22Rv1 (cell line): ENCODE data around the gene MRS2.

ENCODE experiments used
- H3K27ac ChIP-seq: fragments of 450-650 bp; 2 replicates; pipeline ENCODE4 v1.5.1; 2017
- ZFX ChIP-seq: fragments of 450-650 bp; IDR thresholded peaks from 2 replicates; pipeline ENCODE4 v1.6.1; 2017; ENCODE audit warnings: antibody characterized with exemption, borderline replicate concordance
- TF ChIP-seq, protein P1 (sequence below): fragments of 450-650 bp; IDR thresholded peaks from 2 replicates; pipeline ENCODE4 v1.5.1; 2017; ENCODE audit warnings: mild to moderate bottlenecking

Gene MRS2, protein sequence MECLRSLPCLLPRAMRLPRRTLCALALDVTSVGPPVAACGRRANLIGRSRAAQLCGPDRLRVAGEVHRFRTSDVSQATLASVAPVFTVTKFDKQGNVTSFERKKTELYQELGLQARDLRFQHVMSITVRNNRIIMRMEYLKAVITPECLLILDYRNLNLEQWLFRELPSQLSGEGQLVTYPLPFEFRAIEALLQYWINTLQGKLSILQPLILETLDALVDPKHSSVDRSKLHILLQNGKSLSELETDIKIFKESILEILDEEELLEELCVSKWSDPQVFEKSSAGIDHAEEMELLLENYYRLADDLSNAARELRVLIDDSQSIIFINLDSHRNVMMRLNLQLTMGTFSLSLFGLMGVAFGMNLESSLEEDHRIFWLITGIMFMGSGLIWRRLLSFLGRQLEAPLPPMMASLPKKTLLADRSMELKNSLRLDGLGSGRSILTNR

DNA sequence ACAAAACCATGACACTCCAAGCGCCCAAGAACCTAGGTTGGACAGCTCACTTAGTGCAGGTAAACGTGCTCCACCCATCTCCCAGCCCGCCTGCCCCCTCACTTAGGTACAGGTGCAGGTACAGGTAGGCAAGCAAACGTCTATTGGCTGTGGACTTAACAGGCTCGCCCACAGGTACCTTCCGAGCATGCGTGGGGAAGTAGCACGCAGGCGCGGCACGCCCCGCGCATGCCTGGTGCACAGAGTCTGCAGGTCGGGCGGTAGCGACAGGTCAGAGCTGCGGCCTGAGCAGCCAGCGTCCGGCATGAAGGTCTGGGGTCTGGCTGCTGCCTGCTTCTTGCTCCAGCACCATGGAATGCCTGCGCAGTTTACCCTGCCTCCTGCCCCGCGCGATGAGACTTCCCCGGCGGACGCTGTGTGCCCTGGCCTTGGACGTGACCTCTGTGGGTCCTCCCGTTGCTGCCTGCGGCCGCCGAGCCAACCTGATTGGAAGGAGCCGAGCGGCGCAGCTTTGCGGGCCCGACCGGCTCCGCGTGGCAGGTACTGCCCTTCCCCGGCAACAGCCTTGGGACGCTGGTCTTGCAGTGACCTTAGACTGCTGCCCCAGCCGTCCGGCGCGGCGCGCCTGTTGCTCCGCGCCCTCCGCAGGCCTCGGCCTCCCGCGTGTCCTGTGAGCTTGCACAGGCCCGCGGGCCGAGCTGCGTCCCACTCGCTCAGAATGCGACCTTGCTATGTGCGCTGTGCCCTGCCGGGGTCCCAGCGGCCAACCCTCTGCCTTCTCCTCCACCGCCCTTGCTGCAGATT, at the start of gene MRS2:
Gene MRS2, plus strand, starts transcription at position 240 of the 804 bp plus-strand sequence. Its CDS starts 111 bp downstream, at position 351.
- H3K27ac ChIP-seq: peak within 1 kb of the TSS; percentile 68
- TF ChIP-seq ZFX: no peak
- TF ChIP-seq, protein P1, sequence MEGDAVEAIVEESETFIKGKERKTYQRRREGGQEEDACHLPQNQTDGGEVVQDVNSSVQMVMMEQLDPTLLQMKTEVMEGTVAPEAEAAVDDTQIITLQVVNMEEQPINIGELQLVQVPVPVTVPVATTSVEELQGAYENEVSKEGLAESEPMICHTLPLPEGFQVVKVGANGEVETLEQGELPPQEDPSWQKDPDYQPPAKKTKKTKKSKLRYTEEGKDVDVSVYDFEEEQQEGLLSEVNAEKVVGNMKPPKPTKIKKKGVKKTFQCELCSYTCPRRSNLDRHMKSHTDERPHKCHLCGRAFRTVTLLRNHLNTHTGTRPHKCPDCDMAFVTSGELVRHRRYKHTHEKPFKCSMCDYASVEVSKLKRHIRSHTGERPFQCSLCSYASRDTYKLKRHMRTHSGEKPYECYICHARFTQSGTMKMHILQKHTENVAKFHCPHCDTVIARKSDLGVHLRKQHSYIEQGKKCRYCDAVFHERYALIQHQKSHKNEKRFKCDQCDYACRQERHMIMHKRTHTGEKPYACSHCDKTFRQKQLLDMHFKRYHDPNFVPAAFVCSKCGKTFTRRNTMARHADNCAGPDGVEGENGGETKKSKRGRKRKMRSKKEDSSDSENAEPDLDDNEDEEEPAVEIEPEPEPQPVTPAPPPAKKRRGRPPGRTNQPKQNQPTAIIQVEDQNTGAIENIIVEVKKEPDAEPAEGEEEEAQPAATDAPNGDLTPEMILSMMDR: no peak

DNA sequence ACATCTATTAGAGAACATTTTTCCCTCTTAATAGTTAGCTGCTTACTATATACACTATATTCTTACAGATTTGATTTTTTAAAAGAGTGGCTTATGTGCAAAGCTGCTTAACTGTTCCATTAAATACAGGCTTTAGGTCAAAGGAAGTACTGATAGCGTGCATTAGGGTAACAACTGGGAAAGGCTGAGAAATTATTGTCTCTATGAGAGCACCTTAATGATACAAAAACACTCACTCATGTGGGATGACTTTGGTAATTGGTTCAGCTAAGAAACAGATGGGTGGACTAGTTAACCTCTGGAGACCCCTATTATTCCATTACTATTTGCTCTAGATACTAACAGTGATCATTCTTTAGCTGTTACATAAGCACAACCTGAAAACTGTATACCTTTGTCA, 48.9 kb upstream of the MRS2 start:
- no peak for TF ChIP-seq ZFX
- TF ChIP-seq, protein P1: no peak
- H3K27ac ChIP-seq: no peak overlapping the region

DNA sequence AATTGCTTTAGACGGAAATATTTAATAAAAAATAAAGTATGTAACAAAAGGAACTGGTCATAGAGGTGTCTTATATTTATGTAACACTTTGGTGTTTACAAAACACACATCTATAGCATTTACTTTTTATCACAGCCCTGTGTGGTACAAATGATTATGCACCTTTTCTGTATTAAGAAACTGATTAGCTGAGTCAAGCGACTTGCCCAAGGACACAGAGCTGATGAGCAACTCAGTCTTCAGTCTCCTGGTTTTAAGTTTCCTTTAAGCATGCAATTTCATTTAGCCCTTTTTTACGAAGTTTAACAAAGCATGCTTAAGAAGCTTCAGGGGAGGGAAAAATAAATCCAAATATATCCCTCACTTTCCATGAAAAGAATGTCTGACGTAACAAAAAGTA, 47.3 kb upstream of the MRS2 start:
- TF ChIP-seq, protein P1: no peak
- TF ChIP-seq ZFX: no peak
- no peak overlapping the region for H3K27ac ChIP-seq

DNA sequence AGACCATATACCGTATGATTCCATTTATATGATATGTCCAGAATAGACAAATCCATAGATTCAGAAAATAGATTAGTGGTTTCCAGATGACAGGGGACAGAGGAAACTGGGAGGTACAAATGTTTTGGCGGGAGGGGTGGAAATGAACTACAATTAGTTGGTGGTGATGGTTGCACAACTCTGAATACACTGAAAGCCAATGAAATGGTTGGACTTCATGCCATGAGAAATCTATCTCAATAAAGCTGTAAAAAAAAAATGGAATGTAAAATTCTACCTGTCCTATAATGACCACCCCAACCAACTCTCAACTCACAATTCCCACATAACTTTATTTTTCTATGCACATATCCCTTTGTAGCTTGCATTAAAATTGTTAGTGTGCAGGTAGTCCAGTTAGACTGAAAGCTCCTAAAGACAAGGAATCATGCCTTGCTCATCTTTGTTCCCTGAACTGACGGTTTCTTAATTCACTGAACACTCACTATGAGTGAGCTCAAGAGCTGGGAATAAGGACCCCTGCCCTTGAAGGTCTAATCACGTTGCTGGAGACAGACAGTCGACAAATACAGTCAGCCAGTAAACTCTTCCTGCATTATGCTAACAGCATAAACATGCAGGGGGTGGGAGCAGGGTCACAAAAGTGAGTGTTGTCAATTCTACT, 46.3 kb upstream of the MRS2 start:
- no peak overlapping the region for H3K27ac ChIP-seq
- TF ChIP-seq, protein P1: no peak
- TF ChIP-seq ZFX: no peak

DNA sequence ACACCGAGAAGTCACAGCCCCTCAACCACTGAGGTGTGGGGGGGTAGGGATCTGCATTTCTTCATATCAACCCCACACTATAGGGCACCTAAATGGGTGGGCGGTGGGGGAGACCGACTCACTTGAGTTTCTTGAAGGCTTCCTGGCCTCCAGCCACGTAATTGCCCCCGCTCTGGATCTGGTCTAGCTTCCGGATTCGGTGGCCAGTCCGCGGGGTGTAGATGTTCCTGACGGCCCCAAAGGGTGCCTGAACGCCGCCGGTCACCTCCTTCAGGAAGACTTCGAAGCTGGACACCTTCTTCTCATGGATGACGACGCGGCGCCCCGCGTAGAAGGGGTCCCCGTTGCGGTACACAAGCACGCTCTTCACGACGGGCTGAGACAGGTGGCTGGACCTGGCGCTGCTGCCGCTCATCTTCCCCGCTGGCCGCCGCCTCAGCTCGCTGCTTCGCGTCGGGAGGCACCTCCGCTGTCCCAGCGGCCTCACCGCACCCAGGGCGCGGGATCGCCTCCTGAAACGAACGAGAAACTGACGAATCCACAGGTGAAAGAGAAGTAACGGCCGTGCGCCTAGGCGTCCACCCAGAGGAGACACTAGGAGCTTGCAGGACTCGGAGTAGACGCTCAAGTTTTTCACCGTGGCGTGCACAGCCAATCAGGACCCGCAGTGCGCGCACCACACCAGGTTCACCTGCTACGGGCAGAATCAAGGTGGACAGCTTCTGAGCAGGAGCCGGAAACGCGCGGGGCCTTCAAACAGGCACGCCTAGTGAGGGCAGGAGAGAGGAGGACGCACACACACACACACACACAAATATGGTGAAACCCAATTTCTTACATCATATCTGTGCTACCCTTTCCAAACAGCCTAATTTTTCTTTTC, 45.2 kb upstream of the MRS2 start, which contains the start of gene DCDC2:
Gene DCDC2, minus strand, starts transcription at position 724 of the 883 bp plus-strand sequence. Its CDS starts 309 bp downstream, at position 415.
- H3K27ac ChIP-seq: peak within 1 kb of the TSS; percentile 68
- no peak for TF ChIP-seq ZFX
- TF ChIP-seq, protein P1: no peak

DNA sequence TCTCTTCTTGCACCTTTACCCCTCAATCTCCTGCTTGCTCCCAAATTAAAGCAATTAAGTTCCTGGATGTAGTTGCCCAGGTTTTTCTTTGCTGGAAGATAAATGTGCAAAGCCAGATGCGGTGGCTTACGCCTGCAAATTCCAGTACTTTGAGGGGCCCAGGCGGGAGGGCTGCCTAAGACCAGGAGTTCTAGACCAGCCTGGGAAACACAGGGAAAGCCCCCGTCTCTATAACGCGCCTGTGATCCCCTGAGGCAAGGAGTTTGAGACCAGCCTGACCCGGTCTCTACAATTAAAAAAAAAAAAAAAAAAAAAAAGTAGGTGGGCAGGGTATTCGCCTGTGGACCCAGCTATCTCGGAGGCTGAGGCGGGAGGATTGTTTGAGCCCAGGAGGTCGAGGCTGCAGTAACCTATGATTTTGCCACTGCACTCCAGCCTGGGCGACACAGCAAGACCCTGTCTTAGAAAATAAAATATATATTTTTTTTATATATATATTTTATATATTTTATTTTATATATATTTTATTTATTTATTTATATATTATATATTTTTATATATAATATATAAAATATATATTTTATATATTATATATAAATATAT, 44.4 kb upstream of the MRS2 start:
- peak overlapping the region; percentile 68 for H3K27ac ChIP-seq
- TF ChIP-seq ZFX: no peak
- TF ChIP-seq, protein P1: no peak
